ENCODE results near the gene SMAD6.

Gene SMAD6

DNA sequence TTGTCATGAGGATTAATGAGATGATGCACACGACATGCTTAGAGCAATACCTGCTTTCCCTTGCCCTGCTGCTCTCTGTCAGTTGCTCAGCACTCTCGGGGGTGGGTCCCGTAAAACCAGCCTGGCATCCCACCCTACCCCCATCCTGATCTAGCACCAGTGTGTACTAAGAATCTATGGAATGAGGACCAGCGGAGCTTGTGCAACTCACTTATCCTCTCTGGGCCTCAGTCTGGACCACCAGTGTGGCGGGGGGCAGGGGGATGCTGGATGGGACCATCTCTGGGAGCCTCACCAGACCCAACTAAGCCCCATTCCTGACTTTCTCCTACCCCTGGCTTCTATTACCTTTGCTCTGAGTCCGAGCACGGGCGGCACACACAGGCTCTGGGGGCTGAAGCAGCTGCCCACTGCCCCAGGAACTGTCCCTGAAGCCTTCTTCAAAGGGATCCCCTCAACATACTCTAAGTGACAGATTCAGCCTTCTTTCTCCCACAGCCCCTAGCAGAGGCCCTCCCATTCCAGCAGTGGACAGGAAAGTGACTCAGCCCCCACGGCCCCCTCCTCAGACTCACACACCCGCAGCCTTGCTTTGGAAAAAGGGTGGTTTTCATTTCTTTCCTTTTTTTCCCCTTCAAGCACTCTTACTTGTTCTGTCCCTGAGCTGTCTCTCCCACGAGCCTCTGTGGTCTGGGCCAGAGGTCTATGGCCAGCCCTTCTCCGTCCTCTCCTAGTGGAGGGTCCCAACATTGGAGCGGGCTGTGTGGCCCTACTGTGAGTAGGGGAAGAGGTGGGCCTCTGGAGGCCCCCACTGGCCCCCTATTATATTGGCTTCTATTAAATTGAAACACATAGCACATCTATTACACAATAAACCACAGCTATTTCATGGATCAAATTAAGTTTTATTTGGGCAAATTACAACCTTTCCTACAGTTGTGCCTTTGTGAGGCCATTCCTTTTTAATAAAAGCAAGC is 100.3 kb downstream of the SMAD6 start (continued):
- TF ChIP-seq MZF1 (tag by site-specific recombination; IDR thresholded peaks at IDR 0.05; ENCODE audit: borderline replicate concordance) (no peak), ZNF221 (tag by site-specific recombination; IDR thresholded peaks at IDR 0.05; ENCODE audit: borderline replicate concordance) (no peak), ZNF426 (tag by site-specific recombination; IDR thresholded peaks at IDR 0.05) (no peak), ZFP37 (tag by site-specific recombination; IDR thresholded peaks at IDR 0.05) (no peak), ZNF184 (tag by site-specific recombination; IDR thresholded peaks at IDR 0.05) (no peak)
- TF ChIP-seq, protein P1, sequence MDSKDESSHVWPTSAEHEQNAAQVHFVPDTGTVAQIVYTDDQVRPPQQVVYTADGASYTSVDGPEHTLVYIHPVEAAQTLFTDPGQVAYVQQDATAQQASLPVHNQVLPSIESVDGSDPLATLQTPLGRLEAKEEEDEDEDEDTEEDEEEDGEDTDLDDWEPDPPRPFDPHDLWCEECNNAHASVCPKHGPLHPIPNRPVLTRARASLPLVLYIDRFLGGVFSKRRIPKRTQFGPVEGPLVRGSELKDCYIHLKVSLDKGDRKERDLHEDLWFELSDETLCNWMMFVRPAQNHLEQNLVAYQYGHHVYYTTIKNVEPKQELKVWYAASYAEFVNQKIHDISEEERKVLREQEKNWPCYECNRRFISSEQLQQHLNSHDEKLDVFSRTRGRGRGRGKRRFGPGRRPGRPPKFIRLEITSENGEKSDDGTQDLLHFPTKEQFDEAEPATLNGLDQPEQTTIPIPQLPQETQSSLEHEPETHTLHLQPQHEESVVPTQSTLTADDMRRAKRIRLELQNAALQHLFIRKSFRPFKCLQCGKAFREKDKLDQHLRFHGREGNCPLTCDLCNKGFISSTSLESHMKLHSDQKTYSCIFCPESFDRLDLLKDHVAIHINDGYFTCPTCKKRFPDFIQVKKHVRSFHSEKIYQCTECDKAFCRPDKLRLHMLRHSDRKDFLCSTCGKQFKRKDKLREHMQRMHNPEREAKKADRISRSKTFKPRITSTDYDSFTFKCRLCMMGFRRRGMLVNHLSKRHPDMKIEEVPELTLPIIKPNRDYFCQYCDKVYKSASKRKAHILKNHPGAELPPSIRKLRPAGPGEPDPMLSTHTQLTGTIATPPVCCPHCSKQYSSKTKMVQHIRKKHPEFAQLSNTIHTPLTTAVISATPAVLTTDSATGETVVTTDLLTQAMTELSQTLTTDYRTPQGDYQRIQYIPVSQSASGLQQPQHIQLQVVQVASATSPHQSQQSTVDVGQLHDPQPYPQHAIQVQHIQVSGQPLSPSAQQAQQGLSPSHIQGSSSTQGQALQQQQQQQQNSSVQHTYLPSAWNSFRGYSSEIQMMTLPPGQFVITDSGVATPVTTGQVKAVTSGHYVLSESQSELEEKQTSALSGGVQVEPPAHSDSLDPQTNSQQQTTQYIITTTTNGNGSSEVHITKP (tag by site-specific recombination; IDR thresholded peaks at IDR 0.05), result peak; percentile 48

GRCh38 chr15:66803182-66803729 is 101.2 kb downstream of the SMAD6 start:
- Histone ChIP-seq H3K4me1 (ENCODE audit: control insufficient read depth, insufficient read depth, low read length) (peaks cover 10% of the 10 kb centered on the region), H3K27ac (ENCODE audit: extremely low read depth, low read depth, low read length) (peak overlapping the region; percentile 68), H3K9me3 (ENCODE audit: control insufficient read depth, insufficient read depth, low read depth, low read length) (no peaks in the 10 kb centered on the region), H3K4me3 (ENCODE audit: low read depth, low read length) (no peak overlapping the region), H3K36me3 (ENCODE audit: control insufficient read depth in 2 of 2, insufficient read depth in 1 of 2, low read length in 2 of 2) (no peaks in the 10 kb centered on the region)
- POLR2A ChIA-PET, result interaction anchor here (0.6 to 1.5 kb wide), 6 partner anchors 14 to 417 kb away, joined by 3 to 6 read pairs (median 4); partner anchors contain the start of gene MAP2K1
- CTCF ChIA-PET, result interaction anchor here (0.9 to 1.5 kb wide), 3 partner anchors 35 to 49 kb away, joined by 3 to 6 read pairs (median 4); no protein-coding TSS in a partner anchor
- peak; percentile 56; the same call in 1 of the 2 replicates for TF ChIP-seq ZNF629 (tag by site-specific recombination; IDR thresholded peaks at IDR 0.05)
- TF ChIP-seq KLF16 (tag by site-specific recombination; IDR thresholded peaks at IDR 0.05), result peak; percentile 82
- TF ChIP-seq HOXD13 (CRISPR knock-in tag; IDR thresholded peaks at IDR 0.05; ENCODE audit: borderline replicate concordance), result no peak
- TF ChIP-seq ZNF433 (tag by site-specific recombination; IDR thresholded peaks at IDR 0.05; ENCODE audit: low read depth), result no peak
- TF ChIP-seq ZNF394 (tag by site-specific recombination; IDR thresholded peaks at IDR 0.05; ENCODE audit: borderline replicate concordance), result peak; percentile 32; the same call in 1 of the 2 replicates
- TF ChIP-seq FEZF1 (tag by site-specific recombination; IDR thresholded peaks at IDR 0.05), result peak; percentile 44; the same call in 1 of the 2 replicates
- TF ChIP-seq ZNF518A (tag by site-specific recombination; conservative IDR thresholded peaks at IDR 0.05; ENCODE audit: low read depth), result 0 out of 2 replicates have a peak, but pooled peaks have one; percentile 15
- no peak for TF ChIP-seq ZNF423 (tag by site-specific recombination; IDR thresholded peaks at IDR 0.05)
- TF ChIP-seq ZNF660 (tag by site-specific recombination; IDR thresholded peaks at IDR 0.05), result peak; percentile 76; the same call in 1 of the 2 replicates
- peak; percentile 90 for TF ChIP-seq GLIS1 (tag by site-specific recombination; IDR thresholded peaks at IDR 0.05)
- no peak for TF ChIP-seq ZNF266 (tag by site-specific recombination; IDR thresholded peaks at IDR 0.05; ENCODE audit: low read depth)
- TF ChIP-seq ZXDB (tag by site-specific recombination; IDR thresholded peaks at IDR 0.05), result peak; percentile 63
- TF ChIP-seq ZNF514 (tag by site-specific recombination; IDR thresholded peaks at IDR 0.05), result no peak
- peak; percentile 68; the same call in 1 of the 2 replicates for TF ChIP-seq ZFP69B (tag by site-specific recombination; IDR thresholded peaks at IDR 0.05)
- TF ChIP-seq ZNF623 (tag by site-specific recombination; IDR thresholded peaks at IDR 0.05), result no peak
- peak; percentile 46 for TF ChIP-seq ZBTB21 (tag by site-specific recombination; IDR thresholded peaks at IDR 0.05)
- TF ChIP-seq BCL11A (tag by site-specific recombination; IDR thresholded peaks at IDR 0.05; ENCODE audit: low read depth), result peak; percentile 85; the same call in 1 of the 2 replicates
- TF ChIP-seq BCL11B (tag by site-specific recombination; IDR thresholded peaks at IDR 0.05; ENCODE audit: low read depth), result no peak
- 0 out of 2 replicates have a peak, but pooled peaks have one; percentile 17 for TF ChIP-seq SP2 (tag by site-specific recombination; IDR thresholded peaks at IDR 0.05)
